LNCaP clone FGC (cell line): ENCODE results near the gene WDFY1.

Source experiments
- DNase-seq: peaks from one replicate; pipeline ENCODE4 v3.0.0-alpha.2; 2011; ENCODE audit warnings: low read depth
- H3K4me3 ChIP-seq: 2 replicates; pipeline ENCODE4 v1.5.1; 2011; ENCODE audit warnings: mild to moderate bottlenecking, low read depth, low read length, control low read depth
- TF ChIP-seq, protein P1 (sequence below): IDR thresholded peaks from 2 replicates; pipeline ENCODE4 v1.5.1; 2012; ENCODE audit warnings: mild to moderate bottlenecking; ENCODE audit not compliant: control insufficient read depth, insufficient read depth; ENCODE audit errors: extremely low read depth

WDFY1 gene

DNA sequence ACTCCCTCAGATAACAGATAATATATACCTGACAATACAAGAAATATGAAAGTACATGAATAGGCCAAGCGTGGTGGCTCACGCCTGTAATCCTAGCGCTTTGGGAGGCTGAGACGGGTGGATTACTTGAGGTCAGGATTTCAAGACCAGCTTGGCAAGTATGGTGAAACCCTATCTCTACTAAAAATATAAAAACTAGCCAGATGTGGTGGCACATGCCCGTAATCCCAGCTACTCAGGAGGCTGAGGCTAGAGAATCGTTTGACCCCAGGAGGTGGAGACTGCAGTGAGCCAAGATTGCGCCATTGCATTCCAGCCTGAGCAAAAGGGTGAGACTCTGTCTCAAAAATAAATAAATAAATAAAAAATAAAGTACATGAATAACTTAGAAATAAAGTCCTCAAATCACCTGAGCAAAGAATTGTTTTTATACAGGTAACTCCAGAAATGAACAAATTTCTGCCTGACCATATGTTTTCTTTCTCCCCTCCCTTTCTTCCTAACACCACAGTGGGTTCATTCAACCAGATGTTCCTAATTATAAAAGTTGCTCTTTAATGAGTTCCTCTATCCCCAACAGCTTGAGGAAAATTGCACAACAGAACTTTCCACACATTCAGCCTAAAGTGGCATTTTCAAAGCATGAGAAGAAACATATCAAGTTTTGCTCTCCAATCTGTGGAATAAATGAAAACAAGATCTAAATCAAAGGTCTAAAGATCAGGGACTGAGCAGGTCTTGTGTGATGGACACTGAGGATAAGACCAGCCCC is 74.1 kb downstream of the WDFY1 start:
- TF ChIP-seq, protein P1, sequence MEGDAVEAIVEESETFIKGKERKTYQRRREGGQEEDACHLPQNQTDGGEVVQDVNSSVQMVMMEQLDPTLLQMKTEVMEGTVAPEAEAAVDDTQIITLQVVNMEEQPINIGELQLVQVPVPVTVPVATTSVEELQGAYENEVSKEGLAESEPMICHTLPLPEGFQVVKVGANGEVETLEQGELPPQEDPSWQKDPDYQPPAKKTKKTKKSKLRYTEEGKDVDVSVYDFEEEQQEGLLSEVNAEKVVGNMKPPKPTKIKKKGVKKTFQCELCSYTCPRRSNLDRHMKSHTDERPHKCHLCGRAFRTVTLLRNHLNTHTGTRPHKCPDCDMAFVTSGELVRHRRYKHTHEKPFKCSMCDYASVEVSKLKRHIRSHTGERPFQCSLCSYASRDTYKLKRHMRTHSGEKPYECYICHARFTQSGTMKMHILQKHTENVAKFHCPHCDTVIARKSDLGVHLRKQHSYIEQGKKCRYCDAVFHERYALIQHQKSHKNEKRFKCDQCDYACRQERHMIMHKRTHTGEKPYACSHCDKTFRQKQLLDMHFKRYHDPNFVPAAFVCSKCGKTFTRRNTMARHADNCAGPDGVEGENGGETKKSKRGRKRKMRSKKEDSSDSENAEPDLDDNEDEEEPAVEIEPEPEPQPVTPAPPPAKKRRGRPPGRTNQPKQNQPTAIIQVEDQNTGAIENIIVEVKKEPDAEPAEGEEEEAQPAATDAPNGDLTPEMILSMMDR: no peak
- no peak overlapping the region for H3K4me3 ChIP-seq
- DNase-seq: no peak

DNA sequence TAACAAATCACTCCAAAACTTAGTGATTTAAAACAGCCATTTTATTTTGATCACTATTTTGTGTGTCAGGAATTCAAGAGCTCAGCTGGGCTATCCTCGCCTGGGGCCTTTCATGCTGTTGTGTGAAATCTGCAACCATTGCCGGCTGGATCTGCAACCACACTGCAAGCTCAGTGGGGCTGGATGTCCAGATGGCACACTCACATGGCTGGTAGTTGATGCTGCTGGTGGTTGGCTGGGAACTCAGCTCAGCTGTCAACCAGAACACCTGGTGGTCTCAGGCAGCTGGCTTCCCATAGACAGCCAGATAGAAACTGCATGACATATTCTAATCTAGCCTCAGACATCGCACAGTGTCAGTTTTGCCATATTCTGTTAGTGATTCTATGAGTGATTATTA is 77.1 kb downstream of the WDFY1 start:
- TF ChIP-seq, protein P1: no peak
- DNase-seq: no peak
- no peak overlapping the region for H3K4me3 ChIP-seq

DNA sequence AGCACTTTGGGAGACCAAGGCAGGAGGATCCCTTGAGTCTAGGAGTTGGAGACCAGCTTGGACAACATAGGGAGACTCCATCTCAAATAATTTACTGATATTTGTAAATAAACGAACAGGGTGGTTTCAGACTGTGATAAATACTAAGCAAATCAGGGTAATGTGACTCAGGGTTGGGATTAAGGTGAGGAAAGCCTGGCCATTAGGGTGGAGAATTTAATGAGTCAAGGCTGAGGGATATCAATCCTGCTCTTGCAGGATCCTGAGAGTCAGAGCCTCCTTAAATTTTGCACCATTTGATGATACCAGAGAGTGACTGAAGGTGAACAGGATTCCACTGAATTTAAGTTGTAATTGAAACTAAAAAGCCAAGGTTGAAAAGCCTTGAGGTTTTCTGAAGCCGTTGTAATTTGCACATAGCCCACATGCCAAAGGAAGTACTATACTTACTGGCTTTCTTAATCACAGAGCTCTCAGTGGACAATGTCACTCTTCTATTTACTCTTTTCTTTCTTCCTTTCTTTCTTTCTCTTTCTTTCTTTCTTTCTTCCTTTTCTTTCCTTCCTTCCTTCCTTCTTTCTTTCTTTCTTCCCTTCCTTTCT is 79.1 kb downstream of the WDFY1 start:
- no peak overlapping the region for H3K4me3 ChIP-seq
- DNase-seq: no peak
- TF ChIP-seq, protein P1: no peak

DNA sequence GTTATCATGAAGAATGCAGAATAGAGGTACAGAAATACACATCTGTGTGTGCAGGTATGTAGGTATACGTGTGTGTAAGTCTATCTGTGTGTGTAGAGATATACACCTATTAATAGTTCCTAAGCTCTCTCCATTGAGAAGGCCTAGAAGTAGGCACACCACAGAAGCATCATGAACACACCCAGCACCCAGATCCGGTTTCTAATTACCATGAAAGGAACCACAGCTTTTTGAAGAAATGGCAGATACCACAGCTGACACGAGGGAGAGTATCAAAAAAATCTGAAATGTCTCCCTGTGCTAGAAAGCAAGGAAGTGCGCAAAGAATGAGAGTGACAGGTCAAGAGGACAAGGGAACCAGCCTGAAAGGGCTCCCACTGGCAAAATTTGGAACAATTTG is 80.0 kb downstream of the WDFY1 start:
- TF ChIP-seq, protein P1: no peak
- H3K4me3 ChIP-seq: no peak overlapping the region
- DNase-seq: no peak

DNA sequence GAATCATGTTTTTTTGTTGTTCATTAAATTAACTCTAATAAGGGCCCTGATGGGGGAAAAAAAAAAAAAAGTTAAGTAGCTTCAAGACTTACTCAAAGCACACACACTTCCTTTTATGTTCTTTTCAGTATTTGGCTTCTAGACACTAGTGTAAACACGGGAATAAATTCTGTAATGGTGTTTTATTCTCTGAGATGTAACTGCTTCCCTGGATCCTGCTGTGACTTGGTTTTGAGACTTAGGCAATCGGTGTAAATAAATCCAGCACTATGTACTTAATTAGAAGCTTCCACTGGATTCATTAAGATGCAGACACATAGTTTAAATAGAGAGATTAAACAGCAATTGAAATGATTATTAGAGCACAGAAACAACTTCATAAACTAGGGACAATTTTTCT is 81.6 kb downstream of the WDFY1 start:
- TF ChIP-seq, protein P1: no peak
- H3K4me3 ChIP-seq: no peak overlapping the region
- DNase-seq: no peak

DNA sequence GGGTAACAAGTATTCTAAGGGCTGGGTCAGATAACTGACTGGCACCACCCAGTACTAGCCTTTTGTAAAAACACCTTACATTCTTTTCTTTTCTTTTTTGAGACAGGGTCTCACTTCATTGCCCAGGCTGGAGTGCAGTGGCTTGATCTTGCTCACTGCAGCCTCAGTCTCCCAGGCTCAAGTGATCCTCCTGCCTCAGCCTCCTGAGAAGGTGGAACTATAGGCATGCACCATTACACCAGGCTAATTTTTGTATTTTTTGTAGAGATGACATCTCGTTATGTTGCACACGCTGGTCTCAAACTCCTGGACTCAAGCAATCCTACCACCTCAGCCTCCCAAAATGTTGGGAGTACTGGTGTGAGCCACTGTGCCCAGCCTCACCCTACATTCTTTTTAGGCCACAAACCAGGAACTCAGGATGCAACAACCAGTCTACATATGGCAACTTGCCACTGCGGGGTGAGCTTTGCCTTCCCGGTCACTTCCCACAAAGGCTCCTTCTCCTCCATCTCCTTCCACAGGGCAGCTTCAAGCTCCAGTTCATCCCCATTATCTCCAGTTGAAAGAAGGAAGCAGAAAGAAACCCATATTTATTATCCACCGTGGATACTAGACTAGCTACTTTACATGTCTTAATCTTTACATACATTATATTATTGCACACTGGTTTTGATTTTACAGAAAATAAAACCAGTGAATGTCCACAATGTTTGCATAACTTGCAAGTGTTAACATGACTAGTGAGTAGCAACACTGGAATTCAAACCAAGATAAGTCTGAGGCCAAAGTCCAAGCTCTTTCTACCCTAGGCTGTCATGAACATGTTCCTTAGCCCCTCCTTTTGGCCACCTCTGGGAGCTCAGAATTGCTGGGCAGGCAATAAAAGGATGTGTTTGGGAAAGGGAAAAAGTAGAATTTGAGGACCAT is 84.1 kb downstream of the WDFY1 start:
- TF ChIP-seq, protein P1: no peak
- no peak overlapping the region for H3K4me3 ChIP-seq
- no peak for DNase-seq
